Measurements from ENCODE around the gene TBC1D10A. TPM values are rescaled to one million over a fixed set of nuclear protein-coding genes. Genes with fewer than 3 reads are reported as not detected.

TBC1D10A gene
- total RNA-seq, 1 experiment from 2014 or later = 8.4 TPM

GRCh38 chr22:30297991-30298701, 28.6 kb downstream of the TBC1D10A start:
- no peak overlapping the region for H3K4me3 Mint-ChIP-seq
- no peak overlapping the region for H3K18ac ChIP-seq (ENCODE audit: insufficient read length, low read depth, low read length)
- H3K9me3 Mint-ChIP-seq = peaks cover 0 to 1% of the 10 kb centered on the region in 2 experiments; a peak in 1 of 5 replicates
- TF ChIP-seq, protein P1, sequence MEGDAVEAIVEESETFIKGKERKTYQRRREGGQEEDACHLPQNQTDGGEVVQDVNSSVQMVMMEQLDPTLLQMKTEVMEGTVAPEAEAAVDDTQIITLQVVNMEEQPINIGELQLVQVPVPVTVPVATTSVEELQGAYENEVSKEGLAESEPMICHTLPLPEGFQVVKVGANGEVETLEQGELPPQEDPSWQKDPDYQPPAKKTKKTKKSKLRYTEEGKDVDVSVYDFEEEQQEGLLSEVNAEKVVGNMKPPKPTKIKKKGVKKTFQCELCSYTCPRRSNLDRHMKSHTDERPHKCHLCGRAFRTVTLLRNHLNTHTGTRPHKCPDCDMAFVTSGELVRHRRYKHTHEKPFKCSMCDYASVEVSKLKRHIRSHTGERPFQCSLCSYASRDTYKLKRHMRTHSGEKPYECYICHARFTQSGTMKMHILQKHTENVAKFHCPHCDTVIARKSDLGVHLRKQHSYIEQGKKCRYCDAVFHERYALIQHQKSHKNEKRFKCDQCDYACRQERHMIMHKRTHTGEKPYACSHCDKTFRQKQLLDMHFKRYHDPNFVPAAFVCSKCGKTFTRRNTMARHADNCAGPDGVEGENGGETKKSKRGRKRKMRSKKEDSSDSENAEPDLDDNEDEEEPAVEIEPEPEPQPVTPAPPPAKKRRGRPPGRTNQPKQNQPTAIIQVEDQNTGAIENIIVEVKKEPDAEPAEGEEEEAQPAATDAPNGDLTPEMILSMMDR (conservative IDR thresholded peaks at IDR 0.05) = no peak
- H2BK120ac ChIP-seq (ENCODE audit: low read depth, low read length, poor library complexity, severe bottlenecking) = no peak overlapping the region
- no peak overlapping the region for H3K4me2 ChIP-seq (ENCODE audit: insufficient read depth, insufficient read length, low read length)
- no peaks in the 10 kb centered on the region for H3K27me3 Mint-ChIP-seq (ENCODE audit: low read depth)
- no peak overlapping the region for H2BK5ac ChIP-seq (ENCODE audit: insufficient read length, low read length)
- no peaks in the 10 kb centered on the region for H3K4me1 ChIP-seq (ENCODE audit: insufficient read depth, low read length)
- no peaks in the 10 kb centered on the region for H3K23me2 ChIP-seq (ENCODE audit: insufficient read length, low read depth, low read length, poor library complexity, severe bottlenecking)
- peaks cover 4 to 8% of the 10 kb centered on the region in 2 experiments; a peak in 2 of 4 replicates for H3K4me1 Mint-ChIP-seq
- H3K4ac ChIP-seq (ENCODE audit: low read depth, low read length) = no peak overlapping the region
- H4K20me1 ChIP-seq (ENCODE audit: control insufficient read depth, insufficient read depth, insufficient read length) = no peaks in the 10 kb centered on the region
- H2AK5ac ChIP-seq (ENCODE audit: insufficient read length, low read length) = no peak overlapping the region
- WGBS (ENCODE audit: extremely low coverage, insufficient read length, low lambda C conversion rate) = no CpG with 5 or more reads among the region's 9 CpGs
- H3K79me2 ChIP-seq (ENCODE audit: insufficient read depth, low read length) = no peaks in the 10 kb centered on the region
- no peak overlapping the region for H3K23ac ChIP-seq (ENCODE audit: insufficient read length, low read depth, low read length)
- H3K27me3 ChIP-seq (ENCODE audit: insufficient read depth, low read length) = no peaks in the 10 kb centered on the region
- no peak overlapping the region for H4K91ac ChIP-seq (ENCODE audit: insufficient read length, low read depth, low read length)
- H3K56ac ChIP-seq (ENCODE audit: insufficient read length, low read depth, low read length) = no peak overlapping the region
- H2BK15ac ChIP-seq (ENCODE audit: low read depth, low read length) = no peak overlapping the region
- no peak overlapping the region for H3K9ac ChIP-seq (ENCODE audit: extremely low read depth, insufficient read length, low read length)
- no peaks in the 10 kb centered on the region for H3K79me1 ChIP-seq (ENCODE audit: insufficient read depth, low read depth, low read length, poor library complexity, severe bottlenecking)
- H4K8ac ChIP-seq (replicated peaks; ENCODE audit: insufficient read length, low read depth, low read length) = no peak overlapping the region
- DNase-seq = no peak
- no peak overlapping the region for H2BK12ac ChIP-seq (ENCODE audit: insufficient read length, low read depth, low read length)
- H3K27ac Mint-ChIP-seq = peak overlapping the region in 1 of 3 experiments; percentile 81; a peak in 1 of 7 replicates
- H2BK20ac ChIP-seq (ENCODE audit: low read depth, low read length, poor library complexity, severe bottlenecking) = no peak overlapping the region
- H3K14ac ChIP-seq (ENCODE audit: insufficient read depth, low read length) = no peak overlapping the region
- no peak overlapping the region for H2AFZ ChIP-seq (ENCODE audit: low read length)
- H3T11ph ChIP-seq (ENCODE audit: low read length) = no peak overlapping the region
- H3K9me3 ChIP-seq (ENCODE audit: control insufficient read depth, low read depth, low read length) = no peaks in the 10 kb centered on the region
- H3K27ac ChIP-seq (ENCODE audit: insufficient read length, low read depth, low read length) = no peak overlapping the region
- H4K5ac ChIP-seq (ENCODE audit: insufficient read length, low read depth, low read length) = no peak overlapping the region
- H3K36me3 Mint-ChIP-seq (ENCODE audit: insufficient read depth in 1 of 3, low read depth in 3 of 3) = peaks cover 4 to 15% (median 5%) of the 10 kb centered on the region in 3 experiments; a peak in 5 of 7 replicates

Data from H9 (cell line).